Measurements from ENCODE around the gene FGFR1OP2.

The FGFR1OP2 gene

DNA sequence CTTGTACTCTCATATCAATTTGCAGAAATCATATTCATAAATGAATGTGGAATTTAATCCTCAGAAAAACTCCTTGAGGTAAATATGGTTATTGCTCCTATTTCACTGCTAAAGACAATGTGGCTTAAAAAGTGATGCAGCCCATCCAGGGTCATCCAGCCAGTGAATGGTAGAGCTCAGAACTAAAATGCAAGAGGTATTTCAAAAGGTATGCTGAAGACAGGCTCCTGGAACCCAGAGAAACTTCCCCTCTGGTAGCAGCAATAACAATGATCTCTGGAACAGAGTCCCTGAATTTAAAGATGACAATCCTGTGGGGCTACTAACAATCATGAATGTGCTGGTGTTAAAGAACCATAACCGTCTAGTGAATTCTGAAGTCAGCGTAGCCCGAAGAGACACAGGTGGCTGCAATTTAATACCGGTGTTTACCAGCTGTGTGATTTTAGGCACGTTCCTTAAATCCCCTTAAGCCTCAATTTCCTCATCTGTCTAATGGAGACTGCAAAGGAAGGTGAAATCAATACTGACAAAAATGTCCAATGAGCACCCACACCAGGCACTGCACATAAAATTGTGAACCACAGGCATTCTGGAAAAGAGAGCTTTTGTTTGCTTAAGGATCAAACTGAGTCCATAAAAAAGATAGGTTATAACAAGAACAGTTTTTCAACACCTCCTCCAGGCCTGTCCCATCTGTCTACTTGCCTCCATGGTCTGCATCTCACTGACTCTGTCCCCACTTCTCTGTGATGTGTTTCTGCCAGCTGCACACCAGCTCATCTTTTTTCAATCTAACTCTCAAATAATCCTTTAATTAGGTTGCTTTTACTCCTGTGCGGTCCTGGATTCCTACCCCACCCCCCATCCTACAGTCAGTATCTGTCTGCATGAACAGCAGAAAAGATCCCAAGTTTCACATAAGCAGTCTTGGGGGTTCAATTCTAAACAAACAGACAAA, 65.4 kb downstream of the FGFR1OP2 start:
- Mint-ChIP-seq H3K36me3 (ENCODE audit: low read depth) (peaks cover 25% of the 10 kb centered on the region), H3K27ac (no peak overlapping the region), H3K27me3 (no peaks in the 10 kb centered on the region), H3K4me1 (ENCODE audit: low read depth) (peaks cover 12% of the 10 kb centered on the region), H3K4me3 (no peak overlapping the region), H3K9me3 (no peaks in the 10 kb centered on the region)

GRCh38 chr12:27005495-27005894, 67.2 kb downstream of the FGFR1OP2 start:
- Mint-ChIP-seq H3K4me3 (no peak overlapping the region), H3K9me3 (no peaks in the 10 kb centered on the region), H3K27ac (no peak overlapping the region), H3K27me3 (no peaks in the 10 kb centered on the region), H3K4me1 (ENCODE audit: low read depth) (peaks cover 19% of the 10 kb centered on the region), H3K36me3 (ENCODE audit: low read depth) (peaks cover 21% of the 10 kb centered on the region)

DNA sequence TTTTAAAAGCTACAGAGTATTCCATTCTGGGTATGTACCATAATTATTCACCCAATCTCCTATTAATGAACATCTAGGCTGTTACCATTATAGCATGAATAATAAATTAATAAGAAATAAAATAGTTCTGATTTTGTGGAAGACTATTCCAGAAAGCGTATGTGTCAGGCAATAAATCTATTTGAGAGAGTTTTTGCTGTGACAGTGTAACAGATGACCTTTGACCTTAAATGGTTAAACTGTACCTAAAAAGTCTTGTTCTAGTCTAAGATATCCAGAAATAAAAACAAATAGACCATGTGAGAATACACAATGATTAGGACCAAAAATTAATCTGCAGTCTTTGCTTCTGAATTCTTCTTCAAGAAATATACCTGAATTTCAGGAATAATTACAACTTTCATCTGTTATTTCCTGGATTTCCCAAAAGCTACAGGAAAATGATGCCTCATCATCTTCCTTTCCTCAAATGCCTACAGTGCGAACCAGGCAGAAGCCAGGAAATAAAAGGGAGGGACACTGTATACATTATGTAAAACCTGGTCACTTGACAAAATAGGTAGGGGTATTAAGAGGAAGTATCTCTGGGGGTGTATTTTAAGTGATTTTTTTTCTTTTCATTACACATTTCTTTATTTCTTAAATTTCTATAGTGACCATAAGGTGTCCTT, 68.7 kb downstream of the FGFR1OP2 start:
- no peak overlapping the region for H3K27ac Mint-ChIP-seq
- no peaks in the 10 kb centered on the region for H3K27me3 Mint-ChIP-seq
- H3K4me3 Mint-ChIP-seq, result no peak overlapping the region
- peaks cover 26% of the 10 kb centered on the region for H3K4me1 Mint-ChIP-seq (ENCODE audit: low read depth)
- peaks cover 19% of the 10 kb centered on the region for H3K36me3 Mint-ChIP-seq (ENCODE audit: low read depth)
- no peaks in the 10 kb centered on the region for H3K9me3 Mint-ChIP-seq

DNA sequence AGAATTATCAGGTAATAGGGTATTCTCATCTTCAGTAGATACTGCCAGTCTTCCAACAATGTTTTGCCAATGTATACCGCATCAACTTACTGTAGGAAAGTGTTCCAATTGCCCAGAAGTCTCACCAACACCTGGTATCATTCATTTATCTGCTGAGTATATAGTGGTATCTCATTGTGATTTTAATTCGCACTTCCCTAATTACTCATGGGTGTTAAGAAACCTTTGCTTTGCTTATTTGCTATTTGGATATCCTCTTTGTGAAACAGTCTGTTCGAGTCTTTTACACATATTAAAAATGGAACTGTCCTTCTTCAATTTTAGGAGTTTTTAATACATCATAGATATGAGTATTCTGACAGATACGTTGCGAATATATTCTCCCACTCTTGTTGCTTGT, 69.8 kb downstream of the FGFR1OP2 start:
- Mint-ChIP-seq H3K4me3 (no peak overlapping the region), H3K4me1 (ENCODE audit: low read depth) (peaks cover 36% of the 10 kb centered on the region), H3K27ac (no peak overlapping the region), H3K36me3 (ENCODE audit: low read depth) (peaks cover 14% of the 10 kb centered on the region), H3K9me3 (no peaks in the 10 kb centered on the region), H3K27me3 (no peaks in the 10 kb centered on the region)

DNA sequence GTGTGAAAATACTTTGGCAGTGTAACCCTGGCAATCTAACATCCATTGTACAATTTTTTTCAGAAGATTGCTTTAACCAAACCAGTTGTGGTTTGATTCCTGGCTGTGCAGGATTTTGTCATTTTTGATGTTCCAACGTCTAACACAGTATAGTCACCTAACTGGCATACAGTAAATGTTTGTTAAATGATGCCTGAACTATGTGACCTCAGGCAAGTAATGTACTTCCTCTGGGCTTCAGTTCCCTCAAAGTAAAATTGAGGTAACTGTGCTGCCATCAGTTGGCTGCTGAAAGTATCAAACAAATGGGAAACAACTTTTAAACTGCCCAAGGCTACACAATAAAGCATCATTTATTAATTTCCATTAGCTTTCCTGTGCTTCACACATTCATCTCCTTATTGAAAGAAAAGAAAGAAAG, 71.6 kb downstream of the FGFR1OP2 start:
- H3K27ac Mint-ChIP-seq, result peak overlapping the region; percentile 15
- peaks cover 46% of the 10 kb centered on the region for H3K4me1 Mint-ChIP-seq (ENCODE audit: low read depth)
- no peaks in the 10 kb centered on the region for H3K27me3 Mint-ChIP-seq
- peaks cover 11% of the 10 kb centered on the region for H3K36me3 Mint-ChIP-seq (ENCODE audit: low read depth)
- H3K9me3 Mint-ChIP-seq, result no peaks in the 10 kb centered on the region
- H3K4me3 Mint-ChIP-seq, result no peak overlapping the region

GRCh38 chr12:27012239-27012981, 74.1 kb downstream of the FGFR1OP2 start:
- no peaks in the 10 kb centered on the region for H3K27me3 Mint-ChIP-seq
- H3K27ac Mint-ChIP-seq, result no peak overlapping the region
- peaks cover 58% of the 10 kb centered on the region for H3K4me1 Mint-ChIP-seq (ENCODE audit: low read depth)
- H3K9me3 Mint-ChIP-seq, result no peaks in the 10 kb centered on the region
- H3K4me3 Mint-ChIP-seq, result peak overlapping the region; percentile 64
- peaks cover 11% of the 10 kb centered on the region for H3K36me3 Mint-ChIP-seq (ENCODE audit: low read depth)

GRCh38 chr12:27012982-27013255, 74.6 kb downstream of the FGFR1OP2 start:
- Mint-ChIP-seq H3K4me1 (ENCODE audit: low read depth) (peaks cover 58% of the 10 kb centered on the region), H3K27ac (no peak overlapping the region), H3K36me3 (ENCODE audit: low read depth) (peaks cover 11% of the 10 kb centered on the region)

DNA sequence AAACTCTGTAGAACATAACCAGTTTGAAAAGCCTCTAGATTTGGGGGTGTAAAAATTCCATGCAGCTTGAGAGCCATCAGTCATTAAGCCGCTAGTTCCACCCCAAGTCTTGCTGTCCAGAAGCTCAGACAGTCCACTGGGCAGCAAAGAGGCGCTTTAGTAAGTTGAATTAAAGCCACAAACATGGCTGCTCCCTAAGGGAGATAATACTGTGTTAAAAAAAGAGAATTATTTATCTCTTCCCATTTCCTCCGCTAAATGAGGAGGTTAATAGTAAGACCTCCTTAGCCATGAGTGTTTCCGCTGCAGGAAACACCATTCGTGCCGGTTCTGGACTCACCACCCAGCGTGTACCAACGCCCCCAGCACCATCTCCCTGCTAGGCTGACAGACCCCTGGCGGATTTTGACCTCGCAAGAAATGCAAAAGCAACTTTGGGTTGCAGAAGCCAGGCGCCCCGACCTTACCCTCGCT, 75.4 kb downstream of the FGFR1OP2 start:
- peak overlapping the region; percentile 91 for H3K27ac Mint-ChIP-seq
- peaks cover 51% of the 10 kb centered on the region for H3K4me1 Mint-ChIP-seq (ENCODE audit: low read depth)
- no peaks in the 10 kb centered on the region for H3K27me3 Mint-ChIP-seq
- H3K9me3 Mint-ChIP-seq, result no peaks in the 10 kb centered on the region
- H3K36me3 Mint-ChIP-seq (ENCODE audit: low read depth), result peaks cover 11% of the 10 kb centered on the region
- peak overlapping the region; percentile 94 for H3K4me3 Mint-ChIP-seq

More at GRCh38 chr12:27012982-27013255, 74.6 kb downstream of the FGFR1OP2 start:
- H3K4me3 Mint-ChIP-seq, result peak overlapping the region; percentile 94
- no peaks in the 10 kb centered on the region for H3K9me3 Mint-ChIP-seq
- H3K27me3 Mint-ChIP-seq, result no peaks in the 10 kb centered on the region

GRCh38 chr12:27014085-27014858, 76.0 kb downstream of the FGFR1OP2 start, which contains the start of gene TM7SF3:
TM7SF3 (minus strand) TSS chr12:27014384; CDS start chr12:27014168, 216 bp downstream.
- H3K27me3 Mint-ChIP-seq, result no peaks in the 10 kb centered on the region
- H3K9me3 Mint-ChIP-seq, result no peaks in the 10 kb centered on the region
- H3K27ac Mint-ChIP-seq, result peak within 1 kb of the TSS; percentile 91
- peak within 1 kb of the TSS; percentile 94 for H3K4me3 Mint-ChIP-seq
- peaks cover 51% of the 10 kb centered on the region for H3K4me1 Mint-ChIP-seq (ENCODE audit: low read depth)
- H3K36me3 Mint-ChIP-seq (ENCODE audit: low read depth), result peaks cover 11% of the 10 kb centered on the region

DNA sequence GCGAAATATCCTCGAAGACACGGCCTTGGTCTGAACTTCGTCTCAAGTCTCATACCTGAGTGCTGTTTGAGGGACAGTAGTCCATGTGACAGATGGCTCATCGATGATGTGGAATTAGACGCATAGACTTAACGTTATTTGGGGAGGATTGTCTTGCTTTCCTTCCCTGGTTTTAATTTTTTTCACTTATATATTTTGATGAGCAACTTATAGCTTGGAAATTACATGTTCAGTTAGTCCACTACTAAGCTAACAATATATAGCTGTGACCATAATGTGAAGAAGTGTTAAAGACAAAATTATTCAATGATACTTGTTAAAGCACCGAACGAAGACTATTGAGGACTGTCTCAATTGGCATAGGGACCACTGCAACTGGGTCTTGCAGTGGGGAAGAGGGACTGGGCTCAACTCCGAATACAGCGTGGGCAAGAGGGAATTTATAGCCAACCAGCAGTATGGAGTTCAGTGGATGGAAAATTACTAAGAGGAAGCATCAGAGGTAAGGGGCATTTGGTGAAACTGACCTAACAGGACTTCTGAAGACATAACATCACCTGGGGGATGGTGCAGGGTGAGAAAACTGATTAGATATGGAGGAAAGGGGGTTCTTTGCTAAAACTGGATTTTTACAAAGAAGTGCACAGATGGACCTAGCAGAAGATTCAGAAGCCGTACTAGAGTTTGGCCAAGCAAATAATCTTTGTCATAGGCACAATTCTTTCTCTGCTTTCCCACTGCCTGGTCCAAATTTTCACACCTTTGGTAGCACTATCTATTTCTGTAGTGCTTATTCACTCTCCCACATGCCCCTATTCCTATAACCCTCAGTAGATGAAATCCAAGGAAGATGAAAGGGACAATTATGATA, 76.8 kb downstream of the FGFR1OP2 start:
- Mint-ChIP-seq H3K4me1 (ENCODE audit: low read depth) (peaks cover 48% of the 10 kb centered on the region), H3K27me3 (no peaks in the 10 kb centered on the region), H3K27ac (peak overlapping the region; percentile 91), H3K4me3 (peak overlapping the region; percentile 94), H3K9me3 (no peaks in the 10 kb centered on the region), H3K36me3 (ENCODE audit: low read depth) (peaks cover 9% of the 10 kb centered on the region)

DNA sequence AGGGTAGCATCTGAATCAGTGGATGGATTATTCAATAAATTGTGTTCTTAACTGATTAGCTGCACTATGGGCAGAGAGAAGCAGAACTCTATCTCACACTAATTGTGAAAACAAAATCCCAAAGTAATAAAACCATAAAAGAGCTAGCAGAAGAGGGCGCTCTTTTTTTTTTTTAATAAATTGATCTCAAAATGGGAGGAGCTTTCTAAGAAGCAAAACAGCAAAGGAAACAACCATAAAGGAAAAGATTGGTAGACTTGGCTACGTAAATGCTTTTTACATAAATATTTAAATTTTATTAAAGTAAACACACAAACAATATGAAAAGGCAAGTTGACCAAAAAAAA, 77.4 kb downstream of the FGFR1OP2 start:
- H3K27me3 Mint-ChIP-seq, result no peaks in the 10 kb centered on the region
- peak overlapping the region; percentile 94 for H3K4me3 Mint-ChIP-seq
- no peaks in the 10 kb centered on the region for H3K9me3 Mint-ChIP-seq
- peak overlapping the region; percentile 91 for H3K27ac Mint-ChIP-seq
- H3K36me3 Mint-ChIP-seq (ENCODE audit: low read depth), result peaks cover 4% of the 10 kb centered on the region
- H3K4me1 Mint-ChIP-seq (ENCODE audit: low read depth), result peaks cover 42% of the 10 kb centered on the region

Data from stimulated activated naive CD8-positive, alpha-beta T cell treated with anti-CD3 and anti-CD28 coated beads, Interleukin-15, Interleukin-2, amounts not matched to agents 100 ng/mL and 50 ng/mL, for 24 hours (primary cell).